Measurements from ENCODE around the gene KDM8.

Gene KDM8

GRCh38 chr16:27171584-27171983, 31.7 kb upstream of the KDM8 start:
- DNase-seq (ENCODE audit: low read depth, low spot score): no peak
- Histone ChIP-seq H3K27ac (no peak overlapping the region), H3K4me3 (no peak overlapping the region), H3K36me3 (ENCODE audit: insufficient read depth, low read length) (no peaks in the 10 kb centered on the region), H3K9ac (ENCODE audit: insufficient read length) (no peak overlapping the region), H3K9me3 (ENCODE audit: low read depth, low read length) (no peaks in the 10 kb centered on the region)
- TF ChIP-seq FOXP2 (optimal IDR thresholded peaks at IDR 0.05; ENCODE audit: control extremely low read depth, extremely low read length, insufficient read depth): no peak
- TF ChIP-seq EZH2 (IDR thresholded peaks at IDR 0.05): no peak
- no peak for TF ChIP-seq POLR2AphosphoS5 (IDR thresholded peaks at IDR 0.05; ENCODE audit: borderline replicate concordance, low read depth, low read length)

GRCh38 chr16:27174007-27174406, 29.3 kb upstream of the KDM8 start:
- Histone ChIP-seq H3K27ac (no peak overlapping the region), H3K4me3 (no peak overlapping the region), H3K36me3 (ENCODE audit: insufficient read depth, low read length) (no peaks in the 10 kb centered on the region), H3K9ac (ENCODE audit: insufficient read length) (no peak overlapping the region), H3K9me3 (ENCODE audit: low read depth, low read length) (no peaks in the 10 kb centered on the region)
- DNase-seq (ENCODE audit: low read depth, low spot score): no peak
- TF ChIP-seq FOXP2 (optimal IDR thresholded peaks at IDR 0.05; ENCODE audit: control extremely low read depth, extremely low read length, insufficient read depth): no peak
- TF ChIP-seq POLR2AphosphoS5 (IDR thresholded peaks at IDR 0.05; ENCODE audit: borderline replicate concordance, low read depth, low read length): no peak
- TF ChIP-seq EZH2 (IDR thresholded peaks at IDR 0.05): no peak

GRCh38 chr16:27174798-27175197, 28.5 kb upstream of the KDM8 start:
- Histone ChIP-seq H3K27ac (no peak overlapping the region), H3K9me3 (ENCODE audit: low read depth, low read length) (no peaks in the 10 kb centered on the region), H3K4me3 (no peak overlapping the region), H3K36me3 (ENCODE audit: insufficient read depth, low read length) (no peaks in the 10 kb centered on the region), H3K9ac (ENCODE audit: insufficient read length) (no peak overlapping the region)
- no peak for TF ChIP-seq FOXP2 (optimal IDR thresholded peaks at IDR 0.05; ENCODE audit: control extremely low read depth, extremely low read length, insufficient read depth)
- TF ChIP-seq EZH2 (IDR thresholded peaks at IDR 0.05): no peak
- TF ChIP-seq POLR2AphosphoS5 (IDR thresholded peaks at IDR 0.05; ENCODE audit: borderline replicate concordance, low read depth, low read length): no peak
- no peak for DNase-seq (ENCODE audit: low read depth, low spot score)

- H3K9ac ChIP-seq (ENCODE audit: insufficient read length): no peak overlapping the region
- no peak for DNase-seq (ENCODE audit: low read depth, low spot score)
Measured at GRCh38 chr16:27175888-27176287, 27.4 kb upstream of the KDM8 start.

GRCh38 chr16:27177031-27177774, 26.1 kb upstream of the KDM8 start:
- TF ChIP-seq EZH2 (IDR thresholded peaks at IDR 0.05) (no peak), FOXP2 (optimal IDR thresholded peaks at IDR 0.05; ENCODE audit: control extremely low read depth, extremely low read length, insufficient read depth) (no peak), POLR2AphosphoS5 (IDR thresholded peaks at IDR 0.05; ENCODE audit: borderline replicate concordance, low read depth, low read length) (no peak)
- Histone ChIP-seq H3K4me3 (no peak overlapping the region), H3K9ac (ENCODE audit: insufficient read length) (no peak overlapping the region), H3K9me3 (ENCODE audit: low read depth, low read length) (no peaks in the 10 kb centered on the region), H3K36me3 (ENCODE audit: insufficient read depth, low read length) (no peaks in the 10 kb centered on the region), H3K27ac (no peak overlapping the region)
- no peak for DNase-seq (ENCODE audit: low read depth, low spot score)

More at GRCh38 chr16:27175888-27176287, 27.4 kb upstream of the KDM8 start:
- no peaks in the 10 kb centered on the region for H3K36me3 ChIP-seq (ENCODE audit: insufficient read depth, low read length)
- H3K27ac ChIP-seq: no peak overlapping the region
- H3K9me3 ChIP-seq (ENCODE audit: low read depth, low read length): no peaks in the 10 kb centered on the region
- no peak for TF ChIP-seq EZH2 (IDR thresholded peaks at IDR 0.05)
- no peak for TF ChIP-seq POLR2AphosphoS5 (IDR thresholded peaks at IDR 0.05; ENCODE audit: borderline replicate concordance, low read depth, low read length)
- no peak for TF ChIP-seq FOXP2 (optimal IDR thresholded peaks at IDR 0.05; ENCODE audit: control extremely low read depth, extremely low read length, insufficient read depth)
- H3K4me3 ChIP-seq: no peak overlapping the region

- TF ChIP-seq POLR2AphosphoS5 (IDR thresholded peaks at IDR 0.05; ENCODE audit: borderline replicate concordance, low read depth, low read length): no peak
- no peak for TF ChIP-seq EZH2 (IDR thresholded peaks at IDR 0.05)
- TF ChIP-seq FOXP2 (optimal IDR thresholded peaks at IDR 0.05; ENCODE audit: control extremely low read depth, extremely low read length, insufficient read depth): no peak
- no peak for DNase-seq (ENCODE audit: low read depth, low spot score)
- Histone ChIP-seq H3K4me3 (no peak overlapping the region), H3K27ac (no peak overlapping the region), H3K9me3 (ENCODE audit: low read depth, low read length) (no peaks in the 10 kb centered on the region), H3K36me3 (ENCODE audit: insufficient read depth, low read length) (no peaks in the 10 kb centered on the region), H3K9ac (ENCODE audit: insufficient read length) (no peak overlapping the region)
Measured at GRCh38 chr16:27179500-27180072, 23.7 kb upstream of the KDM8 start.

- Histone ChIP-seq H3K9ac (ENCODE audit: insufficient read length) (no peak overlapping the region), H3K36me3 (ENCODE audit: insufficient read depth, low read length) (no peaks in the 10 kb centered on the region), H3K27ac (no peak overlapping the region), H3K9me3 (ENCODE audit: low read depth, low read length) (no peaks in the 10 kb centered on the region), H3K4me3 (no peak overlapping the region)
- DNase-seq (ENCODE audit: low read depth, low spot score): no peak
- no peak for TF ChIP-seq FOXP2 (optimal IDR thresholded peaks at IDR 0.05; ENCODE audit: control extremely low read depth, extremely low read length, insufficient read depth)
- no peak for TF ChIP-seq POLR2AphosphoS5 (IDR thresholded peaks at IDR 0.05; ENCODE audit: borderline replicate concordance, low read depth, low read length)
- TF ChIP-seq EZH2 (IDR thresholded peaks at IDR 0.05): no peak
Measured at GRCh38 chr16:27181019-27181790, 22.1 kb upstream of the KDM8 start.

GRCh38 chr16:27182906-27183405, 20.4 kb upstream of the KDM8 start:
- no peak overlapping the region for H3K4me3 ChIP-seq
- H3K27ac ChIP-seq: no peak overlapping the region
- H3K36me3 ChIP-seq (ENCODE audit: insufficient read depth, low read length): no peaks in the 10 kb centered on the region
- H3K9me3 ChIP-seq (ENCODE audit: low read depth, low read length): no peaks in the 10 kb centered on the region
- no peak for TF ChIP-seq FOXP2 (optimal IDR thresholded peaks at IDR 0.05; ENCODE audit: control extremely low read depth, extremely low read length, insufficient read depth)
- no peak for TF ChIP-seq POLR2AphosphoS5 (IDR thresholded peaks at IDR 0.05; ENCODE audit: borderline replicate concordance, low read depth, low read length)
- no peak for TF ChIP-seq EZH2 (IDR thresholded peaks at IDR 0.05)
- no peak for DNase-seq (ENCODE audit: low read depth, low spot score)
- H3K9ac ChIP-seq (ENCODE audit: insufficient read length): no peak overlapping the region
